GM18517 (cell line): ENCODE results near the gene FBXL13.

Experiments used
- ATAC-seq: cut with Tn5 transposase; IDR thresholded peaks from one replicate; pipeline ENCODE4 v1.9.1; 2021; ENCODE audit warnings: mild to moderate bottlenecking, moderate library complexity; ENCODE audit not compliant: unreplicated experiment

Gene FBXL13

GRCh38 chr7:102943423-102944169 is 131.0 kb downstream of the FBXL13 start:
- no peak for ATAC-seq

- no peak for ATAC-seq
Observed at GRCh38 chr7:102942868-102943267, 131.7 kb downstream of the FBXL13 start.

GRCh38 chr7:102942181-102942866 is 132.3 kb downstream of the FBXL13 start:
- ATAC-seq, result no peak

GRCh38 chr7:102938679-102939078 is 135.9 kb downstream of the FBXL13 start:
- no peak for ATAC-seq

GRCh38 chr7:102935450-102936115 is 139.0 kb downstream of the FBXL13 start:
- no peak for ATAC-seq

GRCh38 chr7:102934701-102935100 is 139.9 kb downstream of the FBXL13 start:
- ATAC-seq, result no peak

- ATAC-seq, result no peak
Observed at GRCh38 chr7:102934239-102934638, 140.4 kb downstream of the FBXL13 start.

GRCh38 chr7:102933763-102934162 is 140.8 kb downstream of the FBXL13 start:
- no peak for ATAC-seq

GRCh38 chr7:102931757-102932156 is 142.8 kb downstream of the FBXL13 start:
- ATAC-seq, result no peak

GRCh38 chr7:102927312-102927933 is 147.2 kb downstream of the FBXL13 start:
- ATAC-seq, result no peak

GRCh38 chr7:102926783-102927140 is 147.8 kb downstream of the FBXL13 start:
- no peak for ATAC-seq

- ATAC-seq, result no peak
Observed at GRCh38 chr7:102925976-102926782, 148.4 kb downstream of the FBXL13 start.

- ATAC-seq, result no peak
Observed at GRCh38 chr7:102918845-102919244, 155.8 kb downstream of the FBXL13 start.

GRCh38 chr7:102917436-102918353 is 156.9 kb downstream of the FBXL13 start:
- no peak for ATAC-seq

- ATAC-seq, result no peak
Observed at GRCh38 chr7:102916881-102917280, 157.7 kb downstream of the FBXL13 start.

- ATAC-seq, result no peak
Observed at GRCh38 chr7:102916426-102916825, 158.2 kb downstream of the FBXL13 start.

GRCh38 chr7:102914585-102914984 is 160.0 kb downstream of the FBXL13 start:
- no peak for ATAC-seq

GRCh38 chr7:102913826-102914225 is 160.8 kb downstream of the FBXL13 start:
- ATAC-seq, result no peak

- ATAC-seq, result no peak
Observed at GRCh38 chr7:102912742-102913141, 161.9 kb downstream of the FBXL13 start, which contains the start of gene LRRC17. TSS of gene LRRC17 (plus strand) at chr7:102913000. CDS start at chr7:102933914, 20,914 bp downstream.
